ENCODE measurements around the gene PDE4B. TPM values are rescaled to one million over a fixed set of nuclear protein-coding genes. Genes with fewer than 3 reads are reported as not detected.

Gene PDE4B
- total RNA-seq, 1 donor from 2014 or later: 33.3 TPM

DNA sequence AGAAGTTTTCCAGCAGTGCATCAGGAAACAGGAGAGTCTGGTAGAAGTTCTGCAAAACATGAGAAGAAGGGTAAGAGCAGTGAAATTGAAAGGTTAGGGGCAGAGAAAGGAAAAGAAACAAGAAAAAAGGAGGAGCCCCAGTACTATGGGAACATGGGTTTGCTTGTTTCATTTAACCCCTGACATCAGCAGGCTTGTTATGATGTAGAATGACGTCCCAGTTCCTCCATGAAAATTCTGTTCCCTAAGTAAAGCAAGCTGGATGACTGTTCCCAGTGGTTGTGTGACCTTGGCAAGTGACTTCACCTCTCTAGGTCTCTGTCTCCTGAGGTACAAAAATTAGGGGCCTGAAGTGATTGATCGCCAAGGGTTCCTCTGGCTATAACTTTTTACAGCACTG lies 472.6 kb downstream of the PDE4B start:
- no peak for DNase-seq

- DNase-seq: peak; percentile 15
Observed at GRCh38 chr1:66265796-66266195, 473.1 kb downstream of the PDE4B start.

- DNase-seq: no peak
Observed at GRCh38 chr1:66266350-66266749, 473.7 kb downstream of the PDE4B start.

- DNase-seq: no peak
Observed at GRCh38 chr1:66266756-66267155, 474.1 kb downstream of the PDE4B start.

DNA sequence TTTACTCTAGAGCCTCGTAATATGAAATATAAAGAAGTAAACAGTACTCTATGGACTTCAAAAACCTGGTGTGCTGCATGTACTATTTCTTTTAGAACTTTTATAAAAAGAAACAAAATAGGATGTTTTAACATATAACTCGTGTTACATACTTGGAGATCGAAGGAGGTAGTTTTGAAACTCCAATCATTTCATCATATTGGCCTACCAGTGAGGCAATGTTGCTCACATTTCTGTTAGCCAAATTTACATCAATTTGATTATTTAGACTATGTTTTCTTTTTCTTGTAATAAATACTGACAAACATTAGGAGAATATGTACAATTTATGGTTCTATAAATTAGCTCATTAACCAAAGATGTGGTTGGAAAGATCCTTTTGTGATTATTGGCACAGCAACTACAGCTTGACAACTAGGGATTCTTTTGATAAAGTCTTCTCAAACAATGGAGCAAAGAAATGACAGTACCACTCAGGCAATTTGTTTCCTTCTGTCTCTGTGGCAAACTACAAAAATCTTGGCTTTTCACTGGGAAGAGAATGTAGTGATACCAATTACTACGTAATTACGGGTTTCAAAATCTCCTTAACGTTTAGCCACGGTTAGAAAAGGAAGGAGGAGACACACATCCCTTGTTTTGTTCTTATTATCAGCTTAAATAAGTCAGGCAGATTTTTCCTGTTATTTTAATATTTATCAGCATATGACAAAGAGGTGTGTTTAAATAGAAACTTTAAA lies 474.7 kb downstream of the PDE4B start:
- peak; percentile 36 for DNase-seq

DNA sequence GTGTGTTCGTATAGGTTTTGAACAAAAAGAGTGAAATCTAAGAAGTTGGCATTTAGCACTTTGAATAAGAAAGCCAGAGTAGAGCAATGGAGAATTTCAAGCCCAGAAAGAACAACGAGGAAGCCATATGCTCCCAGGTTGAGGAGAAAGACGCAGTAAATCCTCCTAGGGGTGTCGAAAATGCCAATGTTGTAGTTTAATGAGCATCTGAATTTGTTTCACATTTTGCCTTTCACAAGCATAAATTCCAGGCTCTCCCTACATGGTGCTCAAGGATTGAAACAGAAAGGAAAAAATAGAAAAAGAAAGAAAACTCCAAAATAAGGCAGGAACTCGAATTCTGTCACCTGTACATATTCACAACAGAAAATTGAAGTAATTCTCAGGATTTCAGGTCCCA lies 476.5 kb downstream of the PDE4B start:
- no peak for DNase-seq

- peak; percentile 33 for DNase-seq
Observed at GRCh38 chr1:66270119-66270812, 477.6 kb downstream of the PDE4B start.

DNA sequence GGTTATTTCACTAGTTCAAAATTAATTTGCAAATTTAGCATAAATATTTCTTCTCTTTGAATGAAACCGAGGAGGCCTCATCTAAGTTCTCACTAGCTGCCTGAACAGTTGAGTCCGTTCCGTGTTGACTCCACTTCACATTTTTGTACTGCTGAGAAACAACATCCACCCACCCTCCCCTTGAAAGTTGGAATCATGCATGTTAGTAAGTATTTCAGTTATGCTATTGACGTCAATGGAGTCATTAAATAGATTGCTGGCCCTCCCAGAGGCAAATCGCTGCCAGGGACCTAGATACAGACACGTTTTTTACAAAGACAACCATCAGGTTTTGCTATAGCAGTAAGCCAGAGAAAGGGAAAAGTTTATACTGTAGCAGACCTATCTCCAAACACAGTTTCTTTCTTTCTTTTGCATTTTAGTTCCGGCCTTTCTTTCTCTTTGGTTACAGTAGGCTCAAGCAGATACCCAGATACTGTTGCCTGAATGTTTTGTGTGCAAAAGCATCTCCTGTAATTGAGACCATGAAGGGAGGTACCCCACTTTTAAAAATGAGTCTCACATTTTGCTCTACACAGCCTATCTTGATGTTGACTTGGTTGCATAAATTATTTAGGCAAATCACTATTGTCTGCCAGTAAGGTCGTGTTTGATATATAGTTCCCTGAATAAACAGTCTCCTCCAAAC lies 478.7 kb downstream of the PDE4B start:
- DNase-seq: peak; percentile 98

- DNase-seq: no peak
Observed at GRCh38 chr1:66271904-66272254, 479.2 kb downstream of the PDE4B start.

- no peak for DNase-seq
Observed at GRCh38 chr1:66273656-66274055, 481.0 kb downstream of the PDE4B start.

DNA sequence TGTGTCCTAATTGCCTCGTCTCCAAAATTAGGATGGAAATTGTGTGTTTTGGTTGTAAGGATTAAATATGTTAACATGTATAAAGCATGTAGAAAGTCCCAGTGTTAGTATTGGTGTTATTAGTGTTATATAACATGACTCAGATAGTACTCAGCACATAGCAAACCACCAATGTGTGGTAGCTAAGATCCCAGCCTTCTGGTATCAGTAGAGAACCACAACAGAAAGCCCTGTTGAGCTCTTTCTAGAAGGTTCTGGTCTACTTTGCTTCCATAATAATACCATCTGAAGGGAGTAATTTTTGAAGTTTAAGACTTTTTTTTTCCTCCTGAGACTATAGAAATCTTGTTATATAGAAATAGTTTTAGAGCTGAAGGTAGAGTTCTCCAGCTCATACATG lies 481.9 kb downstream of the PDE4B start:
- no peak for DNase-seq

GRCh38 chr1:66275083-66275482 lies 482.4 kb downstream of the PDE4B start:
- no peak for DNase-seq

GRCh38 chr1:66275601-66276023 lies 482.9 kb downstream of the PDE4B start:
- DNase-seq: no peak

- DNase-seq: no peak
Observed at GRCh38 chr1:66276218-66276617, 483.5 kb downstream of the PDE4B start.

GRCh38 chr1:66278260-66279021 lies 485.7 kb downstream of the PDE4B start:
- DNase-seq: peak; percentile 25

DNA sequence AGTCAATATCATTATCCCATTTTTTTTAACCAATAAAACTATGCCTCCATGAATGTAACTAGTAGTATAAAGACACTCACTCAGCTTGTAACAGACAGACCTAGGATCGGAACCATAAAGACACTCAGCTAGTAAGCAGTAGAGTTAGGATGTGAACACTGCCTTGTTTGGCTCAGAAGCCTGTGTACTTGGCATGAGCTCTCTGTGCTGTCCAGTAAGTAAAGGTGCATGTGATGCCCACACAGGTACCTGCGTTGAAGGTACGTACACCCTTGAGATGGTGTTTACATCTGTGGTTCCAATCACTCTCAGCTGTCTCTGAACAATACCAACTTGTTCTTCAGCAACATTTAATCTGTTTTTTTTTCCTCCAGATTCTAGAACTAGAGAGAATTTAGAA lies 489.1 kb downstream of the PDE4B start:
- no peak for DNase-seq

- DNase-seq: no peak
Observed at GRCh38 chr1:66282343-66282852, 489.7 kb downstream of the PDE4B start.

GRCh38 chr1:66282891-66283621 lies 490.4 kb downstream of the PDE4B start:
- no peak for DNase-seq

- DNase-seq: no peak
Observed at GRCh38 chr1:66283622-66284041, 490.9 kb downstream of the PDE4B start.

DNA sequence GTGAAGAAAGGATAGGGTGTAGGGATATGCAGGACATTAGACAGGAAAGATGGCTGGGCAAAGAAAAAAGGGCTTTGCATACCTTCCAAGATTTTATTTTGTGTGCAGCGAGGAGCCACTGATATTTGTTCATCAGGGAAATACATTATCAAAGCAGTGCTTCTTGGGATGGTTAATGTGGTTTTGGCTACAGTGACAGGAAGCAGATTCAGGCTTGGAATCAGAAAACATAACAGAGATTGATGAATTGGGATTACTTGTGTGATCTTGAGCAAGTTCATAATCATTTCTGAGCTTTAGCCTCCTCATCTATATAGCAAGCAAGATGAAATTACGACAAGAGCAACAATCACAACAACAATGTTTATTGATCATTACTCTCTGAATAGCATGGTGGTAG lies 492.1 kb downstream of the PDE4B start:
- no peak for DNase-seq

DNA sequence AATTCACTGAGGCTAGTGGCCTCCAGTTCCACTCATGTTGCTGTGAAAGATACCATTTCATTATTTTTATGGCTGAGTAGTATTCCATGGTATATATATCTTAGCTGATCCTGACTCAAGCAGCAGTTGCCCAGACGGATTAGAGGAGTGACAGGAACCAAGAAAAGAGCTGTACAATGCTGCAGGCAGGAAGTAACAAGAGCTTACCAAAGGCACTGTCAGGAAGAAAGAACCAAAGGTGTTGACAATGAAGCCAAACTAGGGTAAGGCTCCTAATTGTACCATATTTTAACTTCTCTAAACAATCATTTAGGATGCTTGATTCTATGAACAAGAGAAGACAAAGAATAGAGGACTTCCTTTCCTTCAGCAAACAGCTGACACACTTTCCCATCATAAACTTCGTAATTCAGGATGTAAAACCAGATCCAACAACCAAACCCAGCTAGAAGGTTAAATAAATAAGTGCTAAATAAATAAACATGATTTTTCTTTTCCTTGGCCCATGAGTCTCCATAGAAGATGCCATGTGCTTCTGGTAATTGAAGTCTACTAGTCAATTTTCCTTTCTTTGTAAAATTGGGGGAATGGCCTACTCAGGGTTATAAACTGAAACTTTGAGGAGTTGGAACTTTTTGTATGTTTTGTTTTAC lies 493.0 kb downstream of the PDE4B start:
- DNase-seq: no peak
